Mucosa of stomach (tissue), 1 donor: ENCODE measurements around the gene MARCHF9.
"Not testable (repeated sequence)": the region's sequence is repeated elsewhere in the genome, so short reads cannot be mapped to it uniquely, and the experiment has no call there.

ENCODE experiments used
- H3K27me3 ChIP-seq: one replicate; pipeline ENCODE4 v1.7.0; 2013; ENCODE audit warnings: mild to moderate bottlenecking, low read length; ENCODE audit not compliant: control insufficient read depth, insufficient read depth
- H3K36me3 ChIP-seq: one replicate; pipeline ENCODE4 v1.7.0; 2013; ENCODE audit warnings: low read length; ENCODE audit not compliant: control insufficient read depth, insufficient read depth
- H3K4me1 ChIP-seq: one replicate; pipeline ENCODE4 v1.7.0; 2013; ENCODE audit warnings: mild to moderate bottlenecking, low read length; ENCODE audit not compliant: control insufficient read depth, insufficient read depth
- H3K4me3 ChIP-seq: one replicate; pipeline ENCODE4 v1.7.0; 2013; ENCODE audit warnings: low read length
- H3K9ac ChIP-seq: one replicate; pipeline ENCODE4 v1.7.0; 2013; ENCODE audit warnings: mild to moderate bottlenecking, low read length, moderate library complexity
- H3K9me3 ChIP-seq: one replicate; pipeline ENCODE4 v1.7.0; 2013; ENCODE audit warnings: mild to moderate bottlenecking, low read length, moderate library complexity; ENCODE audit not compliant: control insufficient read depth
- donor health status: Pancreatic carcinoma.

Gene MARCHF9

GRCh38 chr12:57774634-57775033 lies 19.7 kb downstream of the MARCHF9 start:
- H3K9me3 ChIP-seq, H3K4me1 ChIP-seq, H3K36me3 ChIP-seq: not testable (repeated sequence)

GRCh38 chr12:57775044-57775443 lies 20.1 kb downstream of the MARCHF9 start:
- no peaks in the 10 kb centered on the region for H3K27me3 ChIP-seq
- peaks cover 7% of the 10 kb centered on the region for H3K4me1 ChIP-seq
- no peaks in the 10 kb centered on the region for H3K36me3 ChIP-seq
- no peak overlapping the region for H3K9ac ChIP-seq
- no peaks in the 10 kb centered on the region for H3K9me3 ChIP-seq
- no peak overlapping the region for H3K4me3 ChIP-seq

More at GRCh38 chr12:57774634-57775033, 19.7 kb downstream of the MARCHF9 start:
- H3K27me3 ChIP-seq, H3K4me3 ChIP-seq, H3K9ac ChIP-seq: not testable (repeated sequence)

GRCh38 chr12:57775563-57776246 lies 20.8 kb downstream of the MARCHF9 start:
- H3K9ac ChIP-seq, result no peak overlapping the region
- peaks cover 7% of the 10 kb centered on the region for H3K4me1 ChIP-seq
- no peaks in the 10 kb centered on the region for H3K9me3 ChIP-seq
- H3K4me3 ChIP-seq, result no peak overlapping the region
- no peaks in the 10 kb centered on the region for H3K27me3 ChIP-seq
- no peaks in the 10 kb centered on the region for H3K36me3 ChIP-seq

- no peak overlapping the region for H3K9ac ChIP-seq
- no peak overlapping the region for H3K4me3 ChIP-seq
- H3K36me3 ChIP-seq, result no peaks in the 10 kb centered on the region
- no peaks in the 10 kb centered on the region for H3K27me3 ChIP-seq
- peaks cover 7% of the 10 kb centered on the region for H3K4me1 ChIP-seq
- H3K9me3 ChIP-seq, result no peaks in the 10 kb centered on the region
These were observed 21.3 kb downstream of the MARCHF9 start for GRCh38 chr12:57776247-57776587.

- Histone ChIP-seq H3K27me3 (no peaks in the 10 kb centered on the region), H3K9ac (no peak overlapping the region), H3K4me1 (peaks cover 11% of the 10 kb centered on the region), H3K36me3 (no peaks in the 10 kb centered on the region), H3K9me3 (no peaks in the 10 kb centered on the region), H3K4me3 (no peak overlapping the region)
These were observed 22.5 kb downstream of the MARCHF9 start for GRCh38 chr12:57777367-57777766.

- peaks cover 9% of the 10 kb centered on the region for H3K4me1 ChIP-seq
- no peaks in the 10 kb centered on the region for H3K9me3 ChIP-seq
- H3K36me3 ChIP-seq, result no peaks in the 10 kb centered on the region
- H3K9ac ChIP-seq, result no peak overlapping the region
- H3K4me3 ChIP-seq, result no peak overlapping the region
- no peaks in the 10 kb centered on the region for H3K27me3 ChIP-seq
These were observed 23.0 kb downstream of the MARCHF9 start for GRCh38 chr12:57777911-57778310.

- no peaks in the 10 kb centered on the region for H3K36me3 ChIP-seq
- H3K9me3 ChIP-seq, result no peaks in the 10 kb centered on the region
- H3K4me1 ChIP-seq, result peaks cover 4% of the 10 kb centered on the region
- H3K27me3 ChIP-seq, result no peaks in the 10 kb centered on the region
- no peak overlapping the region for H3K9ac ChIP-seq
- H3K4me3 ChIP-seq, result no peak overlapping the region
These were observed 24.8 kb downstream of the MARCHF9 start for GRCh38 chr12:57779736-57780135.

GRCh38 chr12:57780284-57780897 lies 25.5 kb downstream of the MARCHF9 start:
- Histone ChIP-seq H3K27me3 (no peaks in the 10 kb centered on the region), H3K36me3 (no peaks in the 10 kb centered on the region), H3K9ac (no peak overlapping the region), H3K9me3 (no peaks in the 10 kb centered on the region), H3K4me3 (no peak overlapping the region), H3K4me1 (peaks cover 4% of the 10 kb centered on the region)

GRCh38 chr12:57781244-57781643 lies 26.3 kb downstream of the MARCHF9 start:
- H3K9me3 ChIP-seq, result no peaks in the 10 kb centered on the region
- no peaks in the 10 kb centered on the region for H3K36me3 ChIP-seq
- H3K27me3 ChIP-seq, result no peaks in the 10 kb centered on the region
- H3K9ac ChIP-seq, result no peak overlapping the region
- H3K4me1 ChIP-seq, result peaks cover 4% of the 10 kb centered on the region
- no peak overlapping the region for H3K4me3 ChIP-seq

GRCh38 chr12:57781801-57782200 lies 26.9 kb downstream of the MARCHF9 start:
- Histone ChIP-seq H3K9ac (no peak overlapping the region), H3K4me3 (no peak overlapping the region), H3K36me3 (no peaks in the 10 kb centered on the region), H3K27me3 (no peaks in the 10 kb centered on the region), H3K9me3 (no peaks in the 10 kb centered on the region), H3K4me1 (peaks cover 4% of the 10 kb centered on the region)

GRCh38 chr12:57782243-57782607 lies 27.3 kb downstream of the MARCHF9 start:
- H3K4me1 ChIP-seq, result peaks cover 4% of the 10 kb centered on the region
- no peaks in the 10 kb centered on the region for H3K36me3 ChIP-seq
- H3K27me3 ChIP-seq, result no peaks in the 10 kb centered on the region
- H3K9me3 ChIP-seq, result no peaks in the 10 kb centered on the region
- no peak overlapping the region for H3K9ac ChIP-seq
- peak overlapping the region; percentile 83 for H3K4me3 ChIP-seq

- no peaks in the 10 kb centered on the region for H3K9me3 ChIP-seq
- H3K36me3 ChIP-seq, result no peaks in the 10 kb centered on the region
- H3K4me1 ChIP-seq, result peaks cover 4% of the 10 kb centered on the region
- H3K9ac ChIP-seq, result peak within 1 kb of the TSS; percentile 74
- no peaks in the 10 kb centered on the region for H3K27me3 ChIP-seq
- peak within 1 kb of the TSS; percentile 83 for H3K4me3 ChIP-seq
These were observed 27.9 kb downstream of the MARCHF9 start, which contains the start of gene TSFM for GRCh38 chr12:57782608-57783465. Gene TSFM (plus strand): TSS chr12:57782787. CDS start chr12:57782802, 15 bp downstream.
